ENCODE measurements around the gene KIF16B.

GRCh38 chr20:16505894-16506293 is 67.4 kb downstream of the KIF16B start:
- no peak for TF ChIP-seq CTCF (conservative IDR thresholded peaks at IDR 0.05; ENCODE audit: low read depth, low read length)
- no peak for TF ChIP-seq EZH2 (IDR thresholded peaks at IDR 0.05; ENCODE audit: low read length, unreplicated experiment)
- no peak for TF ChIP-seq EZH2phosphoT487 (IDR thresholded peaks at IDR 0.05; ENCODE audit: borderline replicate concordance, low read length)

Measured in PC-3 (cell line).